Frontal cortex (tissue), 4 donors: Measurements from ENCODE around the gene EPC1. TPM values are rescaled to one million over a fixed set of nuclear protein-coding genes. Genes with fewer than 3 reads are reported as not detected.
A peak's percentile ranks its signal among the peaks of the same experiment; 100 is the strongest.
"Not testable (repeated sequence)": the region's sequence is repeated elsewhere in the genome, so short reads cannot be mapped to it uniquely, and the experiment has no call there.

Experiments
- DNase-seq, 2 donors: peaks; one replicate each; pipeline ENCODE4 v3.0.0; 2012; ENCODE audit warnings: low spot score in 2 of 2
- FAIRE-seq: peaks from 2 replicates; lab custom pipeline; 2012; peaks lifted over from hg19 to GRCh38; lab: Jason Lieb, UNC
- total RNA-seq: library from RNA; depleted of rRNA; stranded (reverse); fragments of >200 nt; gene quantifications from one replicate; pipeline ENCODE4 v1.2.3, GENCODE V29; 2014
- donor health status: control.
- donor health status: control.
- donor health status: control.

The EPC1 gene
- total RNA-seq, 1 donor from 2014 or later: 94.2 TPM

- DNase-seq: no peak
- FAIRE-seq: no peak
These were observed 39.3 kb downstream of the EPC1 start for GRCh38 chr10:32307609-32308008.

GRCh38 chr10:32299354-32299980 is 47.5 kb downstream of the EPC1 start:
- no peak for FAIRE-seq
- DNase-seq: no peak

GRCh38 chr10:32298075-32298812 is 48.7 kb downstream of the EPC1 start:
- FAIRE-seq (no peak), DNase-seq (no peak)

- FAIRE-seq (no peak), DNase-seq (no peak)
These were observed 51.9 kb downstream of the EPC1 start for GRCh38 chr10:32295027-32295426.

GRCh38 chr10:32293581-32293980 is 53.4 kb downstream of the EPC1 start:
- FAIRE-seq: no peak
- DNase-seq: no peak

GRCh38 chr10:32279795-32280194 is 67.2 kb downstream of the EPC1 start:
- FAIRE-seq (no peak), DNase-seq (no peak)

GRCh38 chr10:32273336-32273735 is 73.6 kb downstream of the EPC1 start:
- FAIRE-seq (no peak), DNase-seq (no peak)

GRCh38 chr10:32271617-32272016 is 75.3 kb downstream of the EPC1 start:
- no peak for FAIRE-seq
- no peak for DNase-seq

GRCh38 chr10:32269343-32270100 is 77.4 kb downstream of the EPC1 start:
- FAIRE-seq (no peak), DNase-seq (no peak)

GRCh38 chr10:32268788-32269187 is 78.2 kb downstream of the EPC1 start:
- FAIRE-seq: no peak
- no peak for DNase-seq

GRCh38 chr10:32266979-32267378 is 80.0 kb downstream of the EPC1 start:
- FAIRE-seq (no peak), DNase-seq (no peak)

GRCh38 chr10:32266566-32266965 is 80.4 kb downstream of the EPC1 start:
- no peak for DNase-seq
- no peak for FAIRE-seq

GRCh38 chr10:32265756-32266155 is 81.2 kb downstream of the EPC1 start:
- DNase-seq: no peak
- no peak for FAIRE-seq

GRCh38 chr10:32263300-32263699 is 83.7 kb downstream of the EPC1 start:
- FAIRE-seq (no peak), DNase-seq (no peak)

- DNase-seq (no peak), FAIRE-seq (no peak)
These were observed 87.4 kb downstream of the EPC1 start for GRCh38 chr10:32259551-32259950.

GRCh38 chr10:32256613-32257437 is 90.1 kb downstream of the EPC1 start:
- DNase-seq: peak; percentile 17 to 66
- no peak for FAIRE-seq

- FAIRE-seq (no peak), DNase-seq (no peak)
These were observed 93.1 kb downstream of the EPC1 start for GRCh38 chr10:32253821-32254220.

GRCh38 chr10:32253276-32253675 is 93.7 kb downstream of the EPC1 start:
- FAIRE-seq: no peak

GRCh38 chr10:32250489-32250888 is 96.5 kb downstream of the EPC1 start:
- DNase-seq, FAIRE-seq: not testable (repeated sequence)

More at GRCh38 chr10:32253276-32253675, 93.7 kb downstream of the EPC1 start:
- no peak for DNase-seq

- FAIRE-seq (no peak), DNase-seq (no peak)
These were observed 100.3 kb downstream of the EPC1 start for GRCh38 chr10:32246685-32247084.
